DMS114 treated with DMSO at 0.1 percent for 48 hours (cell line): Measurements from ENCODE around the gene DGKG.

Experiments
- DNase-seq: peaks from one replicate; lab custom pipeline; 2025; ENCODE audit not compliant: unreplicated experiment; lab: John Stamatoyannopoulos, UW

DGKG gene

GRCh38 chr3:186361762-186362536, at the start of gene DGKG:
Gene DGKG, minus strand, starts transcription at chr3:186362234. Its CDS starts 41,775 bp downstream, at chr3:186320459.
- peak; percentile 3 for DNase-seq

GRCh38 chr3:186411089-186411488, 49.1 kb upstream of the DGKG start:
- DNase-seq: no peak

- DNase-seq: no peak
These were observed 44.9 kb upstream of the DGKG start for GRCh38 chr3:186406669-186407635.

GRCh38 chr3:186401556-186401955, 39.5 kb upstream of the DGKG start:
- no peak for DNase-seq

- DNase-seq: no peak
These were observed 38.6 kb upstream of the DGKG start for GRCh38 chr3:186400662-186401061.

- no peak for DNase-seq
These were observed 38.0 kb upstream of the DGKG start for GRCh38 chr3:186400026-186400425.

GRCh38 chr3:186394566-186395217, 32.7 kb upstream of the DGKG start:
- no peak for DNase-seq

GRCh38 chr3:186386883-186387560, 25.0 kb upstream of the DGKG start:
- no peak for DNase-seq

GRCh38 chr3:186385856-186386602, 24.0 kb upstream of the DGKG start:
- no peak for DNase-seq

GRCh38 chr3:186383026-186383993, 21.3 kb upstream of the DGKG start:
- DNase-seq: no peak

GRCh38 chr3:186382217-186382885, 20.3 kb upstream of the DGKG start:
- DNase-seq: no peak

- no peak for DNase-seq
These were observed 19.6 kb upstream of the DGKG start for GRCh38 chr3:186381424-186382216.

GRCh38 chr3:186380622-186381380, 18.8 kb upstream of the DGKG start:
- DNase-seq: no peak

- DNase-seq: no peak
These were observed 13.4 kb upstream of the DGKG start for GRCh38 chr3:186375443-186375842.

GRCh38 chr3:186374376-186374775, 12.3 kb upstream of the DGKG start:
- DNase-seq: no peak

- no peak for DNase-seq
These were observed 7.2 kb upstream of the DGKG start for GRCh38 chr3:186369217-186369616.

- DNase-seq: no peak
These were observed 6.7 kb upstream of the DGKG start for GRCh38 chr3:186368717-186369116.
